ENCODE data around the gene TAX1BP1. TPM values are rescaled to one million over a fixed set of nuclear protein-coding genes. Genes with fewer than 3 reads are reported as not detected.
"Not testable (repeated sequence)": the region's sequence is repeated elsewhere in the genome, so short reads cannot be mapped to it uniquely, and the experiment has no call there.

The TAX1BP1 gene
- total RNA-seq, 2 experiments from 2014 or later: 104 to 105 TPM

DNA sequence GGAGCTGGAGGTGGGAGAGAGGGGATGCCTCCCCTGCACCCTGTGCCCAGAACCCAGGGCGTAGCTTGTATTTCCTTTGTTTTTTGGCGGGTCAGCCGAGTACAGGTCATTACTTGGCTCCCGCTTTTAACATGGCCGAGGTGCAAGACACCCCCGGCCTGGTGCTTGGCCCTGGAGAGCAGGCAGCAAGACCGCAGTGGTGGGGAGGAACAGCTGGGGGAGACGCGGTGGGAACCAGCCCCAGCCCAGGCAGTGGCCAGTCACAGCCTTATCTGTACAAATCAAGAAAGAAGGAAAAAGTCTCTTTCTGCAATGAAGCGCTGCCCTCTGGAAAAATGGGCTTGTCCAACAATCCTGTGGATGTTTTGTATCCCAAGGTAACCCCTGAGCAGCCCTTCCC lies 99.1 kb downstream of the TAX1BP1 start:
- Mint-ChIP-seq H3K36me3 (peaks cover 2% of the 10 kb centered on the region), H3K4me1 (ENCODE audit: low read depth) (peaks cover 16% of the 10 kb centered on the region), H3K27me3 (no peaks in the 10 kb centered on the region), H3K4me3 (no peak overlapping the region), H3K9me3 (no peaks in the 10 kb centered on the region), H3K27ac (no peak overlapping the region)
- intact Hi-C loops (cut with micrococcal nuclease): no loop called here
- CTCF ChIA-PET: interaction anchor here (1.8 kb wide), 1 partner anchor 181 kb away, joined by 9 read pairs; no protein-coding TSS in a partner anchor
- POLR2A ChIA-PET: no interaction called here
- DNase-seq: no peak

DNA sequence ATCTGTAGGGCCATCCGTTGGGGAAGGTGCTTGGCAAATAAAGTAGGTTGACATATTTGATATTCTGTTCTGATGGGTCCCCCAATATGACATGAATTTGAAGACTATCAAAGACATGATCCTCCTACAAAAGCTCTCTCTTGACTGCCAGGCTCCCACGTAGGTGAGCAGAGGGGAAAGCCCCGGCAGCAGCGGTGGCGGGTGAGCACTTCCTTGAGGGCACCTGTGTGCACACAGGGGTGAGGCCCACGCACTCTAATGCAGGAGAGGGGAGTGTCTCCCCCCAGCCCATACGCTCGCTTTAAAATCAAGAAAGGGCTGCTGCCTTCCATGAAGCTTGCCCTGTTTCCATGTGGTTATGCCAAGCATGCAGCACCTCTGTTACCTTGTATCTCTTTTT lies 100.4 kb downstream of the TAX1BP1 start:
- Mint-ChIP-seq H3K4me3 (no peak overlapping the region), H3K36me3 (peaks cover 2% of the 10 kb centered on the region), H3K27ac (no peak overlapping the region), H3K4me1 (ENCODE audit: low read depth) (peaks cover 16% of the 10 kb centered on the region), H3K9me3 (no peaks in the 10 kb centered on the region), H3K27me3 (no peaks in the 10 kb centered on the region)
- peak; percentile 50 for DNase-seq
- CTCF ChIA-PET: interaction anchor here (0.7 to 1.8 kb wide), 2 partner anchors 81 to 180 kb away, joined by 5 to 9 read pairs; no protein-coding TSS in a partner anchor
- intact Hi-C loops (cut with micrococcal nuclease): no loop called here
- POLR2A ChIA-PET: no interaction called here

DNA sequence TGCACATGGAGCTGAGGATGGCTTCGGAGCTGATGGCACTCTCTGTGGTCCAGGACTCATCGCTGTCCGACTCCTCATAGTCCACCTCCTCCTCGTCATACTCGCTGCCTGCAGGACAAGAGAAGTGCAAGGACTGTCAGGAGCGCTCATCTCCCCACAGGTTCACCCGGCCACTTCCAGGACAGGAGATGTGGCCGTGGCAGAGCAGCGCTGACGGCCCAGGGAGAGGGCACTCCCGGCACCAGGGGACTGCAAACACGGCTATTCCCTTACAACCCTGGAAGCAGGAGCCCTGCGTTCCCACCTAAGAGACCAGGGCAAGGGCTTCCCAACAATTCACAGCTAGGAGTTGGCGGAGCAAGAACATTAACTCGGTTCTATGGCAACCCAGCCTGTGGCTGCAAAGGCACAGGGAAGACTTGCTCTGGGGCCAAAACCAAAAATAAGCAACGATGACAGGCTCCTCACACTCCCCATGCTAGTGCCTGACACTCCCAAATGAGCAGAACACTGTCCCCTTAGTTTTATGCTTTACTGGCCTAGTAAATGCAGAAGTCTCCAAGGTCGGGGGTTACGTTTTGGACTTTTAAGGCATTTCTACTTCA lies 100.9 kb downstream of the TAX1BP1 start:
- POLR2A ChIA-PET: no interaction called here
- Mint-ChIP-seq H3K36me3 (peaks cover 2% of the 10 kb centered on the region), H3K27me3 (no peaks in the 10 kb centered on the region), H3K4me3 (no peak overlapping the region), H3K27ac (no peak overlapping the region), H3K9me3 (no peaks in the 10 kb centered on the region), H3K4me1 (ENCODE audit: low read depth) (peaks cover 16% of the 10 kb centered on the region)
- CTCF ChIA-PET: interaction anchor here (1.2 to 1.8 kb wide), 3 partner anchors 179 to 645 kb away, joined by 3 to 9 read pairs (median 5); no protein-coding TSS in a partner anchor
- intact Hi-C loops (cut with micrococcal nuclease): no loop called here
- no peak for DNase-seq

DNA sequence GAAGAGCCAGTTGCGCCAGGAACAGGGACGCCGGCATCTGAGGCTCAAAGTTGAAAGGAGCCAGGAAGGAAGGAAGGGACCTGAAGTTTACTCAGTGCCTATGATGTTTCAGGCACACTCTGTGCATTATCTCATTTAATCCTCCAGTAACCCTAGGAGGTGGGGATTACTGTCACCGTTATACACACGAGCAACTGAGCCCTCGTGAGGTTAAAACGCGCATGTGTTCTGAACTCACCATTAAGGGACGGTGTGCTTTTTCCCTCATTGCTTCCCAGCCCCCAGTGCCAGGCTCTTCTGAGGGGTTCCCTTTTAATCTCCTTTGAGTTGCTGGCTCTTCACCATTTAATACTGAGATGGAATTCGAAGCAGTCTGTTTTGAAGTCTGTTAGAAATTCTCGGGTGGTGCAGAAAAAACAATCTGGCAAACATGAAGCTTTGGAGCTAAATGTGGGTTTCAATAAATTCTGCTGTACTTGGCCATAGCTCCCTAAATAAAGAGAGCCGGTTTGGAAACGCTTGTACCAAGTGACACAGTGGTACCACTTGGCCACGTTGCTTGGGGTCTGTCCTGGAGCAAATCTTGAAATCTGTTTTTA lies 102.2 kb downstream of the TAX1BP1 start:
- no peak overlapping the region for H3K27ac Mint-ChIP-seq

DNA sequence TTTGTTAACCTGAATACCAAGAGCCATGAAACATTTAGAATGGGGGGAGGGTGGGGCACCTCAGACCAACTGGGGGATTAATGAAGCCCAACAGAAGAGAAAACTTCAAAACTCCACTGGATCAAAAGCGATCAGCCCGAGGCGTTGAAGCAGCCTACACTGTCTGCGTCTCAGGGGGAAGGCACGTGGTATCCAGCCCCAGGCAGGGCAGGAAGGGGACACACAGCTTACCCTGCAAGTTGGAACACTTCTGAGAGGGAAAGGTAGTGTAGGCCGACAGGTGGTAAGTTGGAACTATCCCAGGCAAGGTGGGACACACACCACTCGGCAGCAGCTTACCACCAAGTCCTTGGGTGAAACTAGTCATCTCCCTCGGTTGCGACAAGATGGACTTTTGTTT lies 102.9 kb downstream of the TAX1BP1 start:
- ChIA-PET POLR2A (no interaction called here), CTCF (no interaction called here)
- H3K27ac Mint-ChIP-seq: no peak overlapping the region
- H3K27me3 Mint-ChIP-seq: no peaks in the 10 kb centered on the region
- no peak for DNase-seq
- no peak overlapping the region for H3K4me3 Mint-ChIP-seq
- intact Hi-C loops (cut with micrococcal nuclease): no loop called here
- no peaks in the 10 kb centered on the region for H3K9me3 Mint-ChIP-seq
- H3K4me1 Mint-ChIP-seq (ENCODE audit: low read depth): peaks cover 16% of the 10 kb centered on the region
- peaks cover 2% of the 10 kb centered on the region for H3K36me3 Mint-ChIP-seq

More for the DNA sequence above, 102.2 kb downstream of the TAX1BP1 start:
- POLR2A ChIA-PET: no interaction called here
- no peak for DNase-seq
- H3K4me1 Mint-ChIP-seq (ENCODE audit: low read depth): peaks cover 16% of the 10 kb centered on the region
- CTCF ChIA-PET: interaction anchor here (1.2 to 1.8 kb wide), 2 partner anchors 254 to 646 kb away, joined by 3 to 5 read pairs; no protein-coding TSS in a partner anchor
- intact Hi-C loops (cut with micrococcal nuclease): no loop called here
- H3K27me3 Mint-ChIP-seq: no peaks in the 10 kb centered on the region
- H3K4me3 Mint-ChIP-seq: no peak overlapping the region
- H3K36me3 Mint-ChIP-seq: peaks cover 2% of the 10 kb centered on the region
- no peaks in the 10 kb centered on the region for H3K9me3 Mint-ChIP-seq

DNA sequence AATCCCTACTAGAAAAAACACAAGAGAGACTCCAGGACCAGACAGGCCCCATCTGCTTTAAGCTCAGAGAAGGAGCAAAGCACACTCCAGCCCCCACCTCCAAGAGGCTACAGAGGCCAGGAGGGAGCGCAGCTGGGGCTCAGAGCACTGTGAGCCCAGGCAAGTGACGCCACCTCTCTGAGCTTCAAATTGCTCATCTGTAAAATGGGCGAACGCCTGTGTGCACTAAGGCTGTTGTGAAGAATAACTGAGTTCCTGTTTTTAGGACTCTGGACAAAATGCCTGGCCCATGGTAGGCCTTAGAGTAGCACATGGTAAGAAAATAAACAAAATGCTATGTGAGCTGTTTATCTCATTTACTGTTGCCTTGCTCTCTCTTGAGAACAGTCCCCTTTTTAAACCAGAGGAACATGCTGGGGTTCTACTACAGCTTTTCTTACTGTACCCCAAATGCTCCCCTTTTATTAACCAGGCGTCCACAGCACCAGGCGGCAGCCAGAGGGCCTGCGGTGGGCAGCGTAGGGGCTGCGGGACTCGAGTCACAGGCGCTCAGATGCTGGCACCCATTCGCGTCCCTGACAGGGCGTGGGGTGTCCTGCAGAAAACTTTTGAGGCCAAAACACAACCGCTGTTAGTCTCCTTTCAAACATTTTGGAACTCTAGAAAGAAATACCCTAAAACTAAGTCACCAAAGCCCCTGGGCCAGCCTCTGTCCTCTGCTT lies 103.8 kb downstream of the TAX1BP1 start:
- no peaks in the 10 kb centered on the region for H3K27me3 Mint-ChIP-seq
- intact Hi-C loops (cut with micrococcal nuclease): no loop called here
- H3K36me3 Mint-ChIP-seq: peaks cover under 1% of the 10 kb centered on the region
- ChIA-PET POLR2A (no interaction called here), CTCF (no interaction called here)
- no peak overlapping the region for H3K27ac Mint-ChIP-seq
- no peak overlapping the region for H3K4me3 Mint-ChIP-seq
- no peak for DNase-seq
- peaks cover 15% of the 10 kb centered on the region for H3K4me1 Mint-ChIP-seq (ENCODE audit: low read depth)
- no peaks in the 10 kb centered on the region for H3K9me3 Mint-ChIP-seq

DNA sequence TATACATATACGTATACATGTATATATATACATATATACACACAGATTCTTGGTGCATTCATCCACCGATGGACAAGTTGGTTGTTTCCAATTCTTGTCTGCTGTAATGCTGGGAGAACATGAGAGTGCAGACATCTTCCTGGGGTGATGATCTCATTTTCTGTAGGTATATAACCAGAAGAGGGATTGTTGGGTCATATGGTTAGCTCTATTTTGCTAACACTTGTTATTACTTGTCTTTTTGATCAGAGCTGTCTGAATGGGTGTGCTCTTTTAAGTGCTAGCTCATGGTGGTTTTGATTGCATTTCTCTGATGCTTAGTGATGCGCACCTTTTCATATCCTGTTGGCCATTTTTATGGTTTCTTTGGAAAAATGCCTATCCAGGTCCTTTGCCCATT lies 106.4 kb downstream of the TAX1BP1 start:
- no peak overlapping the region for H3K27ac Mint-ChIP-seq
- H3K9me3 Mint-ChIP-seq: no peaks in the 10 kb centered on the region
- ChIA-PET POLR2A (interaction anchor here (0.7 kb wide), 1 partner anchor 92 kb away, joined by 3 read pairs; no protein-coding TSS in a partner anchor), CTCF (no interaction called here)
- DNase-seq: no peak
- H3K27me3 Mint-ChIP-seq: no peaks in the 10 kb centered on the region
- intact Hi-C loops (cut with micrococcal nuclease): no loop called here
- H3K4me3 Mint-ChIP-seq: no peak overlapping the region
- H3K36me3 Mint-ChIP-seq: no peaks in the 10 kb centered on the region
- no peaks in the 10 kb centered on the region for H3K4me1 Mint-ChIP-seq (ENCODE audit: low read depth)

DNA sequence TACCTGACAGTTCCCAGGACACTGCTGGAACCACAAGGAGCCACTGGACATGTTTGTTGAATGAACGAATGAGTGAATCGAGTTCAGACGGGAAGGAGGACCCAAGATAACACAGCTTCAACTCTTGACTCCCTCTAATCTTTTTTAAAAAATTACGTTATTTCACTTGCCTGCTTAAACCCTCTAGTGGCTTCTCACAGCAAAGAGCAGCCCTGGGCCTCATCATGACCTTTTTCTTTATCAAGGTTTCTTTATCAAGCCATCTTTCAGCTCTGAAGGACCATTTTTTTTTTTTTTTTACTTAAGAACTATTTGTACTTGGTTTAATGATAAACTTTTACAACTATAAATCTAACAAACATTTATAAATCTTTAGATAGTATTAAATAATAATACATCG lies 110.6 kb downstream of the TAX1BP1 start:
- intact Hi-C loops (cut with micrococcal nuclease): no loop called here
- H3K4me1 Mint-ChIP-seq (ENCODE audit: low read depth): no peaks in the 10 kb centered on the region
- H3K36me3 Mint-ChIP-seq: peaks cover 6% of the 10 kb centered on the region
- ChIA-PET POLR2A (no interaction called here), CTCF (no interaction called here)
- H3K27ac Mint-ChIP-seq: no peak overlapping the region
- H3K4me3 Mint-ChIP-seq: no peak overlapping the region
- H3K27me3 Mint-ChIP-seq: no peaks in the 10 kb centered on the region
- no peak for DNase-seq
- H3K9me3 Mint-ChIP-seq: peaks cover 6% of the 10 kb centered on the region

DNA sequence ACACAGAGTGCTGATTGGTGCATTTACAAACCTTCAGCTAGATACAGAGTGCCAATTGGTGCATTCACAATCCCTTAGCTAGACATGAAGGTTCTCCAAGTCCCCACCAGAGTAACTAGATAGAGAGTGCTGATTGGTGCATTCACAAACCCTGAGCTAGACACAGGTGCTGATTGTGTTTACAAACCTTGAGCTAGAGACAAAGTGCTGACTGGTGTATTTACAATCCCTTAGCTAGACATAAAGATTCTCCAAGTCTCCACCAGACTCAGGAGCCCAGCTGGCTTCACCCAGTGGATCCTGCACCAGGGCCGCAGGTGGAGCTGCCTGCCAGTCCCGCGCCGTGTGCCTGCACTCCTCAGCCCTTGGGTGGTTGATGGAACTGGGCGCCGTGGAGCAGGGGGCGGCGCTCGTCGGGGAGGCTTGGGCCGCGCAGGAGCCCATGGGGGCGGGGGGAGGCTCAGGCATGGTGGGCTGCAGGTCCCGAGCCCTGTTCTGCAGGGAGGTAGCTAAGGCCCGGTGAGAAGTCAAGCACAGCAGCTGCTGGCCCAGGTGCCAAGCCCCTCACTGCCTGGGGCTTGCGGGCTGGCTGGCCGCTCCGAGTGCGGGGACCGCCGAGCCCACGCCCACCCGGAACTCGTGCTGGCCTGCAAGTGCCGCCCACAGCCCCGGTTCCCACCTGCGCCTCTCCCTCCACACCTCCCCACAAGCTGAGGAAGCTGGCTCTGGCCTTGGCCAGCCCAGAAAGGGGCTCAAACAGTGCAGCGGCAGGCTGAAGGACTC lies 116.9 kb downstream of the TAX1BP1 start:
- intact Hi-C loops (cut with micrococcal nuclease); H3K27me3 Mint-ChIP-seq; H3K4me3 Mint-ChIP-seq; H3K4me1 Mint-ChIP-seq (ENCODE audit: low read depth); CTCF ChIA-PET; H3K9me3 Mint-ChIP-seq; POLR2A ChIA-PET; H3K27ac Mint-ChIP-seq; DNase-seq: not testable (repeated sequence)
- H3K36me3 Mint-ChIP-seq: peaks cover 17% of the 10 kb centered on the region

DNA sequence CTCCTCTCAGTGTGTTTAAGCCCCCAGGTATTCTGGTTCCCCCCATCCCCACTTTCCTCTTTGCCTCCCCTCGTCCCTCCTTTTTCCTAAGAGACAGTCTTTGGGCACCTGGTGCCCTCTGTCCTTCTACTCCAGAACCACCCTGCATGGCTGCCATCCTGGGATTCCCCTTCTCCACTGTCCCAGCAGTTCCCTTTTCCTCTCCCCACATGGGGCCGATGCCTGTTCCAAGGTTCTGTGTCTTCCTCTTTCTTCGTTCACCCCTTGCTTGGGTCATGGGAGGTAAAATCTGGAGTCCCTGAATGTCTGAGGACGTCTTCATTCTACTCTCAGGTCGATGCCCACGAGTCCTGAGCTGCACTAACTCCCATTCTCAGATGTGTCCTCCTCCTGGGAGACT lies 120.8 kb downstream of the TAX1BP1 start:
- no peak overlapping the region for H3K27ac Mint-ChIP-seq
- peaks cover 8% of the 10 kb centered on the region for H3K36me3 Mint-ChIP-seq
- POLR2A ChIA-PET: no interaction called here
- CTCF ChIA-PET: interaction anchor here (0.7 kb wide), 1 partner anchor 16 kb away, joined by 6 read pairs; no protein-coding TSS in a partner anchor
- intact Hi-C loops (cut with micrococcal nuclease): no loop called here
- no peak for DNase-seq
- H3K4me1 Mint-ChIP-seq (ENCODE audit: low read depth): no peaks in the 10 kb centered on the region
- H3K27me3 Mint-ChIP-seq: no peaks in the 10 kb centered on the region
- H3K9me3 Mint-ChIP-seq: no peaks in the 10 kb centered on the region
- no peak overlapping the region for H3K4me3 Mint-ChIP-seq

DNA sequence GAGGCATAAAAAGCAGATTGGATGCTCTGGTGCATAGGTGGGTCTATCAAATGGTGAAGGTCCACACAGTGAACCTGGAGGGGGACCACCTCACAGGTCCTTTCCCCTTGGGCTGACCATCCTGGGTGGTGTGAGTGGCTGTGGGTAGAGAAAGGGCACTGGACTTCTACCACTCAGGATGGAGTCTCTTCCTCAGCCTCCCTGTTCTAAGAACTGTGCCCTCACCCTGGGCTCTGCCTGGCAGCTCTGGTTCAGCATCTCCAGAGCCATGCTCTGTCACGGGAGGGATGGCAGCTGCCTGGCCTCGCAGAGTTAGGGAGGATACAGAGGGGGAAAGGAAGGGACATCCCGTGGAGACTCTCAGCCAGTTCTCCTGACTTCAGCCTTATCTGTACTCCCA lies 121.8 kb downstream of the TAX1BP1 start:
- no peak for DNase-seq
- POLR2A ChIA-PET: no interaction called here
- CTCF ChIA-PET: no interaction called here
- intact Hi-C loops (cut with micrococcal nuclease): no loop called here
- no peaks in the 10 kb centered on the region for H3K36me3 Mint-ChIP-seq
- H3K27me3 Mint-ChIP-seq: no peaks in the 10 kb centered on the region
- no peak overlapping the region for H3K4me3 Mint-ChIP-seq
- H3K27ac Mint-ChIP-seq: no peak overlapping the region
- H3K4me1 Mint-ChIP-seq (ENCODE audit: low read depth): no peaks in the 10 kb centered on the region
- H3K9me3 Mint-ChIP-seq: no peaks in the 10 kb centered on the region

DNA sequence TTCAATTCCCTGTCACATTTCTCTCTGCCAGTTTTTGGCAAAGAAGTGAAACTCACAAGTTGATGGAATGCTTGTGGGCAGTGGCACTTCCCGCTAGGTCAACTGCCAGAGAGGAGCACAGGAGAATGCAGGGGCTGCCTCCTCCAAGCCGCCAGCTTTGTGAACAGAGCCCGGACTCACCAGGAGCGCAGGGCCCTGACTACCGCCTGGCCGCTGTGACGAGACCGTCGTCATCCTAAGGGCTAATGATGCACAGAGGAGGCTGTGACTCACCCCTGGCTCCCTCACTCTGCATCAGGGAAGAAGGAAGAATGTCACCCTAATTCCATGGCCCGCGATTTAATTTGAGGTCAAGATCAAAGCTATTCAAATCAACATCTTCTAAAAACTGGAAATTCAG lies 123.9 kb downstream of the TAX1BP1 start:
- CTCF ChIA-PET: no interaction called here
- DNase-seq: no peak
- POLR2A ChIA-PET: no interaction called here
- H3K4me3 Mint-ChIP-seq: no peak overlapping the region
- no peak overlapping the region for H3K27ac Mint-ChIP-seq
- H3K36me3 Mint-ChIP-seq: no peaks in the 10 kb centered on the region
- no peaks in the 10 kb centered on the region for H3K9me3 Mint-ChIP-seq
- H3K4me1 Mint-ChIP-seq (ENCODE audit: low read depth): no peaks in the 10 kb centered on the region
- no peaks in the 10 kb centered on the region for H3K27me3 Mint-ChIP-seq
- intact Hi-C loops (cut with micrococcal nuclease): no loop called here

Data from activated CD4-positive, alpha-beta memory T cell treated with anti-CD3 and anti-CD28 coated beads for 36 hours (primary cell).